GM19463 (cell line): ENCODE results near the gene MAST4.
A peak's percentile ranks its signal among the peaks of the same experiment; 100 is the strongest.

ENCODE experiments used
- ATAC-seq: cut with Tn5 transposase; IDR thresholded peaks from one replicate; pipeline ENCODE4 v1.9.1; 2021; ENCODE audit warnings: mild to moderate bottlenecking, moderate library complexity; ENCODE audit not compliant: unreplicated experiment

Gene MAST4

DNA sequence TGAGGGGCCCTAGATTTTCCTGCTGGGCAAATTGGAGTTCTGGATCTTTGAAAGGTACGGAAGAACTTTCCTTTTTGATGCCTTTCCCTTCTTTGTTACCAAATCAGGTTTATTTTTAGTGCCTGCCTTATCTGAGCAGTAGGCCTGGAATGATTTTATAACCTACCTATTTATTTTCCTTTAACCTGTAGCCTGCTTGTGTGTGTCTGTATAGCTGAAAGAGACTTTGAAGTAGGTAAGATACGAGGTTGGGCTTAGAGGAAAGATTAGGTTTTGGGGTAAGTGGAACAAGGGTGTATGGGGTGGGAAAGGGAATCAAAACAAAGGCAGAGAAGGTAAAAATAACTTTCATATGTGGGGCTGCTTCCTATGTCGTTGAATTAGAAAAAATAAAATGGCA lies 389.2 kb downstream of the MAST4 start:
- no peak for ATAC-seq

DNA sequence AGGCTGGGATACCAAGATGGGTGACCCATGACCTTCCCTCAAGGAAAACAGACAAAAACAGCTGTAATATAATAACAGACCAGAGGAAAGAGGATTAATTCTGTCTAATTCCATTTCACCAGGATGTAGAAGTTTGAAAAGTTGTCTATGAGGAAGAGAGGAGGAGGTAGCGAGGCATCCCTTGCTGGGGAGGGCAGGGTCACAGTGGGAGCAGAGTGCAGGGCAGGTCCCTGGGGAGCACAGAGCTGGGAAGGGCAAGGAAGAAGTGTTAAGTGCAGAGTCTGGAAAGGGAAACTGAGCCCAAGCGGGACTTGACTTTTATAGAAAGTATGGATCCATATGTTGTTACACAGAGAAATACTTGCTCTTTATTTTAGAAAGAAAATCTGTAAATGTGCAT lies 389.8 kb downstream of the MAST4 start:
- no peak for ATAC-seq

DNA sequence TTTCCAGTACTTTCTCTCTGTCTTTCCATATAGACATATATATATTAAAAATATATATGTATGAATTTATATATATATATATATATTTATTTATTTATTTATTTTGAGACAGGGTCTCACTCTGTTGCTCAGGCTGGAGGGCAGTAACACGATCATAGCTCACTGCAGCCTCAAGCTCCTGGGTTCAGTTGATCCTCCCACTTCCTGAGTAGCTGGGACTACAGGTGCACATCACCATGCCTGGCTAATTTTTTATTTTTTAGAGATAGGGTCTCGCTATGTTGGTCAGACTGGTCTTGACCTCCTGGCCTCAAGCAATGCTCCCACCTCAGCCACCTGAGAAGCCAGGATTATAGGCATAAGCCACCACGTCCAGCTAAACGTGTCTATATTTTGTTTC lies 390.3 kb downstream of the MAST4 start:
- ATAC-seq: no peak

DNA sequence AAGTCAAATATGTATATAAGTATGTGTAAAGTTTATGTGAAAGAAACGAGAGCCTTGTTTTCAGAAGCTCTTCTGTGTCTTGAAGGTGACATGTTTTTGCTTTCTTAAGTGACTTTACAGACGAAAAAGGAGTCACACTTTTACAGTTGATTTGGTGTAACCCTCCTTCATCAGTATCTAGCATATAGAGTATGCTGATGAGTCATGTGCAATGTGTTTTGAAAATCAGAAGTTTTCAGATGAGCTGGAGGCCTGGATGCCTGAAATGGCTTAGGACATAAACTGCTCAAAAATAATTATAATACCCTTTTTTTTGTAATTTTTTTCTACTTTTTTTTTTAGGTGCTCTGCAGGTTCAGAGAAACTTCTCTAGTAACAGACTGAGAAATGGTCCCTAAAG lies 390.9 kb downstream of the MAST4 start:
- ATAC-seq: no peak

DNA sequence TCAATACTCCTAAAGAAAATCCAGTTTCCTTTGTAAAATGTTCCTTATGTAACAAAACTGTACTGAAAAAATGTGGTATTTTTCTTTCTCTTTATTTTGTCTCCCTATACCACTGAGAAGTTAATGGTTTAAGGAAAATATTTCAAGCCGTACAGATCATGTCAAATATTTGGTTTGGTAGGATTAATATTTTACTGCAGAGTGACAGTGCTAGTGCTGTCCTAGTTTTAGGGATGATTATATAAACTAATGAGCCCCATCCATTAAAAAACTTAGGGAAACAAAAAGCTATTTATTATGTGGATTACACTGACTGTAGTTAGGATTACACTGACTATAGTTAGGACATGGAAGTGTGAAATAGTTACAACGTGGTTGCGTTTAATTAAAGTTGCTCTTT lies 391.3 kb downstream of the MAST4 start:
- ATAC-seq: no peak

DNA sequence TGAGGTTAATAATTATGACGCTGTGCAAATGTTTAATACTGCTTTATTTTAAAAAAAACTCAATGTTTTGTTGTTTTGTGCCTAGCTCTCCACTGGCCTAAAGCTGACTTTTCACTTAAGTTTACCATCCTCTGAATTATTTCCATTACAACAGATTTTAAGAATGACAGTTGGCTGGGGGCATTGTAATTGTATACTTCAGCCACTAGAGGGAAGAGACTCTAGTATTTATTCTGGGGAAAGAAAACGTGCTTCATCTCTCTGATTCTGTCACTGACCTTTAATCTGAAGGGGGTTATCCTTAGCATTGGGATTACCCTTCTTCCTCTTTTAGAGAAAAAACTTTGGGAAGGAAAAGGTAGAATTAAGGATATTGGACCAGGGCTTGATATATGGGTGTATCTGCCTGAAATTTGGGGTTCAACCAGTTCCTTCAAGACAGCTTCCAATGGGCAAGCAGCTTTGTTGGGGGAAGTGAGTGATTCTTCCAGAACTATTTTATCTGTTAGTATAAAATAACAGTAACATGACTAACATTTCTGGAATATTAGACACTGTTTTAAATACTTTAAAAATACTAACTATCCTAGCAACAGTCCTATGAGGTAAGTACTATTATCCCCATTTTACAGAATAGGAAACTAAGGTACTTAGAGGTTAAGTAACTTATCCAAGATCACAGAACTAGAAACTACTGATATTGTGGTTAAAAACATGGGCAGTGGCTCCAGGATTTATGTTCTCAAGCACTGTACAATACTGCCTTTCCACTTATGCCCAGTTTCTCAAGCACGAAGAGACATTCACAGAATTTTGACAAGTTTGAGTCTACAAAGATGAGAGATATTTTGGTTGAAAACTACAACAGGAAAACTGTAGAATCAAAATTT lies 392.0 kb downstream of the MAST4 start:
- peak; percentile 56 for ATAC-seq

DNA sequence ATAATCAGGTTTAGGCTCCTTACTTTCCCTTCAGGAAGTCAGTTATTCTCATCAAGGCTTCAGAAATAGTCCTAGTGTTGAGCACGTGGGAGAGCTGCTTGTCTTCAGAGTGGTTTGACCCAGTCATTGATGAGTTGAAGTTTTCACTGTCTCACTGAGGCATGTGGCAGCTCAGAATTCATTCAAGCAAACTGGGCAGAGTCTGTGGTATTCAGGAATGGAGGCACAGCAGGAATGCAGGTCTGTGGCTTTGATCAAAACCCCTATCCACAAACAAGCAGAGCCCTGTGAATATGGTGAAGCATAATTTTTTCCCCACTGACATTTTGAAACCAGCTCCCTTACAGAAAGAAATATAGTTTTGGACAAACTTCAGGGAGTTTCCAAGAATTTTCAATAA lies 393.1 kb downstream of the MAST4 start:
- no peak for ATAC-seq

DNA sequence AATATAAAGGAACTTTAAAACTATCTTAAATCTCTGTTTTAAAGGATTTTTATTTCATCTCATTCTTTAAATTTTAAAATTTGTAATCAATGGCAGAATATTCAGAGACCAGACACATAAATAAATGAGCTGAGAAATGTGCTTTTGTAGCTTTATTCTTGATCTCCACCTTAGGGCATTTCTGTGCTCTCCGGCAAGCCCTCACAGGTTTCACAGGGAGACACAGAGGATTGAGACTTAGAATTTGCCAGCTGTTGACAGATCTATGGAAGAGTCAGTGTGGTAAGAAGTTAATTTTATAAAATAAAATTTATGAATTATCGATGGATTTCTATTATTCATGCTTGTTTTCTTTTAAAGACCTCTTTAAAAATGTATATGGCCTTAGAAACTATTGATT lies 393.6 kb downstream of the MAST4 start:
- ATAC-seq: no peak

DNA sequence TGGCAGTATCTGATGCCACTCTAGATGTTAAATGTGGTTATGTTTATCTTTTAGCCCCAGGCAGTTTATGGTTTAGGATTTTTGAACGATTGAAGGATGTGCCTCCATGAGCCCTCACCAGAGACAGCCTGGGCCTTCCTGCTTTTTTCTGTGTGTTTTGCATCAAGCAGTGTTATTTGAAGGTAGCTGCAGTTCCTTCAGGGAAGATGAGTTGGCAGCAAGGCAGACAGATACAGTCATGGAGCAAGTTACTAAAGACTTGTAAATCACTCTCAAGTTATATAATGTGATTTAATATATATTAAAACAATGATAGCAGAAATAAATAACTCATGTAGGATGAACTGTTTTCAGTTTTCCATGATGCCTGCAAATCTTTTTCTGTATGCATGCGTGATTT lies 395.6 kb downstream of the MAST4 start:
- no peak for ATAC-seq

DNA sequence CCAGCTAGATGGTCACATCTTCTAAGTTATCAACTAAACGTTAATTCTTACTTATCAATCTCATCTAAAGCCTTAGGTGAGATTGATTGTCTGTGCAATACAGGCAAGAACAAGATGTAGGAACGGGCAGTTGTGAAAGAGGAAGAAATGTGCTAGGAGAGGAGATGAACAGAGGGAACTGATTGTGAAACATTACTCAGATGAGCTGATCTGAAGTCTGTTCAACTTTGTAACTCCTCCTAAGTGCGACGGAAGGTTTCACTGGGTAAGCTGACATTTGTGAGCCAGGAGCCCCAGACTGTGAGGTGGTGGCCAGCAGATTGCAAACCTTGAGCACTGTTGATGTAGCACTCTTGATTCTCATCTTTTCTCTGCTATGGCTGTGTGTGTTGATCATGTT lies 396.4 kb downstream of the MAST4 start:
- ATAC-seq: no peak

DNA sequence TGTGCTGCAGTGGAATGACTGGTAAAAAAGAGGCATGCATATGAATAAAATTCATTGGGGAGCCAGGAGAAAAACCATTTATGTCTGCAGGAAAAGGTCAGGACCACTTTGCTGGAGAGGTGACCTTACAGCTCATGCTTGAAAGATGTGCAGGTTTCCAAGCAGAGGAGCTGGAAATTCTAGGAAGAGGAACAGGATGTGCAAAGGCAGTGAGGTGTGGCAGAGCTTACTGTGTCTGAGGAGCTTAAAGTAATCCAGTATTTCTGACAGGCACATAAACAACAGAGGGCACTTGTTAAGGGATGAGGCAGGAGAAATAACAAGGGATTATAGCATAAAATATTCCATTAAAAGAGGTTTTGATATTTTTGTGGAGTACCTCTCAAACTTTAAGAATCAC lies 397.3 kb downstream of the MAST4 start:
- no peak for ATAC-seq

DNA sequence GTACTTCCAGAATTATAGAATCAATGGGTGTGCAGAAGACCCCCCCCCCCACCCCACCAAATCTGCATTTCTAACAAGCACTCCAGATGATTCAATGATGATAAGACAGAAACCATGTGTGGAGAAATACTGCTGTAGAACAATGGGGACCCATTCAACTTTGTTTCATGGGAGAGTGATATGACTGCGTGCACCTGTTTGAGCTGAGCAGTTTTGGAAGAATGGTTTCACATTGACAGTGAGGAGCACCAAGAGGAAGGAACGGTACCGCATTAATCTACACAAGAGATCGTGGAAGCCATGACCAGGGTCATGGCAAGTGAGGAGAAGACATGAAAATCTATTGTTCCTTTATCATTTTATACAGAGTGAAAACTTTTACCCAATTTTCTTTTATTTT lies 397.7 kb downstream of the MAST4 start:
- ATAC-seq: no peak

DNA sequence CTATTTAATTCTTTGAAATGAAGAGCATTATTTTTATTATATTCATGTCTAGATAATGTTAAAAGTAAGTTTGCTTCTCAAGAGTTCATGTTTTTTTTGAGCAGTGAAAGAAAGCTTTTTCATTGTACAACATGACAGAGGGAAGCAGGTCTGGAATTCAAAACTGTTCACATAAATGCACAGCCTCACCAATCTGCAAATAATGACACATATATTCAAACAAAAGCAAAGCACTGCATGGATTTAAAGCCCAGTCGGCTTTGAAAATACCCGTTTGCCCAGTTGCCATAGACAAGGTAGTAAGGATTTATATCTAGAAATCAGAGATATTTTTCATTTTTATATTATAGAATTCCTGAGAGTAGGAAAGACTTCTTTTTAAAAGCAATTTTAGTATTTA lies 398.6 kb downstream of the MAST4 start:
- ATAC-seq: no peak

DNA sequence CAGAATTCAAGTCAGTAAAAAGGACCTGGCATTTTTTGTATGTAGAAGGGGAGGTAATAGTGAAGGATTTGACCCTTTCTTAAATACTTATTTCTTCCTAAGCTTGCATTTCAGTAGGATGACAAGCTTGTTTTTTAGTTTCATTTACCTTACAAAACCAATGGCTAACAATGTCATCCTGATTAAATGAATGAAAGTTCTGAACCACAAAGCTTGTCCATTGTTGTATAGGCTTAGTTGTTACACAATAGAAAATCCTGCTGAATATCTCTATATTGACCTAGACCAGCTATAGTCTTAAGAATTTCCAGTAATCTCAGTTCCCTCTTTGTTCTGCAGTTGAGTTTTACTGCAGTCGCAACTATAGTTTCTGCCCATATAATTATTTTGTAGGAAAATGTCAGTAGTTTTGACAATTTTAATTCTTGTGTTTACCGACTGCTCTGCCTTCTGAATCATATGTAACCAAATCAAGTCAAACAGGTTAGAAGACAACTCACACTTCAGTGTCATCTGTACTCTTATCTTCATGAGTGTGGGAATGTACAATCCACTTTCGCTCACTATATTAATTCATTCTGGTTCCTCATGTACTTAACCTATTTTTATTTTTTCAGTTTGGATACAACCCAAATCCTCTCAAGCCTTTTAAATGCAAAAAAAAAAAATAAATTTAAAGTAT lies 404.7 kb downstream of the MAST4 start:
- no peak for ATAC-seq

DNA sequence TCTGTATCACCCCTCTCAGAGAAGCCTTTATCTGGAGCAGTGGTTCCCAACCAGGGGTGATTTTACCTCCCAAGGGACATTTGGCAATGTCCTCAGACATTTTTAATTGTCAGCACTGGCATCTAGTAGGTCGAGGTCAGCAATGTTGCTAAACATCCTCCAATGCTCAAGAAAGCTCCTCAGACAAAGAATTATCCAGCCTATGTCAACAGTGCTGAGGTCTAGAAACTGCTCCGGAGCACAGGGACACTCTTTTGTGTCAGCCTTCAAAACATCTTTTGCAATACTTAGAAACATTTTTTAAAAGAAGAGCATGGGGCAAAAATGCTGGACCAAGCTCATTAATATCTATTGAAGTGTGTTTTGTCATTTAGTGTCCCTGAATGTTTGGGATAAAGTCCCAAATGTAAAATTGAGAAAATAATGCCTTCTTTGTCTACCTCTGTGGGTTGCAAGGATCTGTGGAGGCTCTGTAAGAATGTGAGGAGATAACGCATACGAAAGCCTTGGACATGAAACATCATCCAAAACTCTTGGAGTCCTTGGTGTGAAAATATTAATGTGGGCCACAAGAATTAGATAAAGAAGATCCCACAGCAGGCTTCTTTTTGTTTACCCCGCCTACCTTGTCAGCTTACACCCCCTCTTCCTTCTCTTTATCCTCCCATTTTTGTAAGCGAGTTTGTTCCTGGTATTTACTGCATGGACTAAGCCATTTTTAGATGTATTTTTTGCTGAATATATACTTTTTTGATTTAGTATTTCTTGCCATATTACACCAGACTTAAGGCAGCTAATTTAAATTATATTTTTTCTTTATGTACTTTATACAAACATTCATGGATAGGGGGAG lies 406.9 kb downstream of the MAST4 start:
- ATAC-seq: no peak

DNA sequence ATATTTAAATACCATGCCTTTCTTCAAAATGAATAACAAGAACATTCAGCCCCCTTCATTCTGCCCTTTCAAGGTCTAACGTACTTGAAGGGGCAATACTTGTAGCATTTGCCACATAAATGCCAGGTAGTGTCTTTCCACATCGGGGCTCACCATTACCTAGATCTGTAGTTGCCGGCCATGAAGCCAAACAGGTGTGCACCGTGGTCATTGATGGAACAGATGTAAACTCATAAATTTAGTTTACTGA lies 407.4 kb downstream of the MAST4 start:
- no peak for ATAC-seq

DNA sequence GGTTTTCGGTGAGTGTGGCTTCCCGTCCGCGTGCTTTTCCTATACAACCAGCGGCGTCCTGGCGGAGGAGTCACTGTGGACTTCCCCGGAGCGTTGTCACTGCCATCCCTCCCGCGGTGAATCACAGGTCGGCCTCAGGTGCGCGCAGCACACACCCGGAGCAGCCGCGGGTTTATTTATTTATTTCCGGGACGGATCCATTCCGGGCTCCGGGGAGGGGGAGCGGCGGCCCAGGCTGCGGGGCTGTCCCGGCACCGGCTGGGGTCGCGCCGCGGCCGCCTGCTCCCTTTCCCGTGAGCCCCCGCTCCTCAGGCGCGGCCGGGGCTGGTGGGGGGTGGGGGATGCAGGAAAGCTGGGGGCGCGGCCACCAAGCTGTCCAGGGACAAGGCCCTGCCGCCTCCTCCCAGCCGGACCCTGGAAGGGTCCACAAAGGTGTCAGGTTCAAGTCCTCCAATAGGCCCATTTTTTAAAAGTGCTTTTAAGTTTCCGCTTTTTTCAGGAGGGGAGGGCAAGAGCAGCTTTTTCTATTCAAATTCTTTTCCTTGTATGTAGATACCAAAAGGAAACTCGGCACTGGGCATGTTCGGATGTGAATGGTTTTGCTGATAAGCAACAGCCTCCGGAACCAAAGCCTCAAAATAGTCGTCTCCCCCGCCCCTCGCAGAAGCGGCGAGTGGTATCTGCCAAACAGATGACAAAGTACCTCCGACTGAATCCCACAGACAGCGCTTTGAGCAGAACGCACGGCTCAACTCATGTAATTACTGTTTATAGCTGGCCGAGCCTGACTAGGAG lies 407.9 kb downstream of the MAST4 start:
- peak; percentile 55 for ATAC-seq

DNA sequence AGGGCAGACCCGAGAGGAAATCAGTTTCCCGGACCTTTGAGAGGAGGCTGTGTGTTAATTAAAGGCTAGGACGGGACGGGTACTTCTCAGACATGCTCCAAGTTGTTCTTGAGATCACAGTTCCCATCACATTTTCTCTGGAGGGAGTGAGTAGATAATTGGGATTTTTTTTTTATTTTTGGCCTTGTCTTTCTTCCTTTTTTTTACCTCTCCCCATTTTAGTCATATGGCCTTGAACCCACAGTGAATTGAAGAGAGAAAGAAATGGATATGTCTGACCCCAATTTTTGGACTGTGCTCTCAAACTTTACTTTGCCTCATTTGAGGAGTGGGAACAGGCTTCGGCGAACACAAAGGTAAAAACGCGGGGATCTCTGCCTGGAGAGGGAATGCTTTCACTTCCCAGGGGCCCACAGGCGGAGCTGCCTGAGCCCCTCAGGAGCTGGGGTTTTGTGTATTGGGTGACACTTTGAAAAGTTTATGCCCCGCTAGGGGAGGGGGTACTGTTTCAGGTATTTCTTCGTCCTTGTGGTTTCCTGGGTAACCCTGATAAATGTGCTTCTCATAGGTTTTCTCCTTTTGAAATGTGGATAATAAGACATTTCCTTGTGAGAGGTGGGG lies 408.6 kb downstream of the MAST4 start:
- no peak for ATAC-seq

DNA sequence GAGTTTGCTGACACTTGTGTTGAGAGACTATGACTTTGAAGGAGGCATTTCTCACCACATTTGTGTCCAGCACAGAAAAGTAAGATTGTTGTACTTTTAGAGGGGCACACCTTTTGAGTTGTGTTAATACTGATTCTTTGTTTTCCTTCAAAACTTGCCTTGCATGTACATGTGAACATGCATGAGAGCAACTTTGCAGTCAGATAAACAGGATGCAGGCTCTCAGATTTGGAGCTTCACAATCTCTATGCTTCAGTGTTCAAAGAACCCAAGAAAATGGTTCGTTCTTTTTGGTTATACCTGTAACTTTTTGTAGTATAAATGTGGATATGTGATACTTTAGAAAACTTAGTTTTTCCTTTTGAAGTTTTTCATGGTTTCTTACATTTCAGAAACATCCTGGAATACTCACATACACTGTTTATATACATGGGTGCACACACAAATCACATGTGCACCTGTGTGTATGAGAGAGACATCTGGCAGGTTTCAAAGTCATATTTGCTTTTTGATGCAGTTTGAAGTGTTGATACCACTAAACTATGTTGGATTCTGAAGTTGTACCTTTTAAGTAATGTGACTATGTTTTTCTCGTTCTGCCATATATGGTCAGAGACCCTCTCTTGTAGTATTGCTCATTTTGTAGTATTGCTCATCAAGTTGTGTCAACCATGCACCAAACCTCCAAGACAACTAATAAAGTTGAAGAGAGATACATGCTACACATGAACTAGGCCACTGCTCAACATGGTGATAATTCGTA lies 409.7 kb downstream of the MAST4 start:
- no peak for ATAC-seq

DNA sequence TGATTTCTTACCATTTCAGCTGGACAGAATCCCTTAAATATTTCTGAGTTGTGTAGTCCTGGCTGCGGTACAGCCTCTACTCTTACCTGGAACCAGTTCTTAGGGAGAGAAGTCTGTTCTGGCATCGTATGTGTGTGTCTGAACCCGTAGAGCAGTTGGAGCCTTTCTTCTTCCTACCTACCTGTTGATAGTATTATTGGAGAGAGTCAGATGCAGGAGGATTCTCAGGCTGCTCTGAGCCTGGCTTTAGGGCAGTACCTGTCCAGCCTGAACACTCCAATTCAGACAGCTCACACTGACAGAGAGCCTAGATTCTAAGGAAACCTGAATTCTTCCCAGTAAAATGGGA lies 410.3 kb downstream of the MAST4 start:
- no peak for ATAC-seq
